Keratinocyte (primary cell): ENCODE data around the gene CPNE9. TPM values are rescaled to one million over a fixed set of nuclear protein-coding genes. Genes with fewer than 3 reads are reported as not detected.

Experiments used
- DNase-seq: peaks from one replicate; pipeline ENCODE4 v3.0.0-alpha.2; 2011; ENCODE audit warnings: low read depth, missing footprints, low spot score
- FAIRE-seq: peaks from 2 replicates; lab custom pipeline; 2011; peaks lifted over from hg19 to GRCh38; lab: Jason Lieb, UNC
- H2AFZ ChIP-seq: 2 replicates; pipeline ENCODE4 v1.6.0; 2012; ENCODE audit warnings: low read length, control low read depth, inconsistent platforms; ENCODE audit not compliant: control insufficient read depth
- H3K27ac ChIP-seq: 2 replicates; pipeline ENCODE4 v1.5.1; 2011; ENCODE audit warnings: low read length; ENCODE audit not compliant: control insufficient read depth, insufficient read depth
- H3K27me3 ChIP-seq: 3 replicates; pipeline ENCODE4 v1.6.0; 2011; ENCODE audit warnings: low read length; ENCODE audit not compliant: control insufficient read depth, insufficient read depth; ENCODE audit errors: extremely low read depth
- H3K36me3 ChIP-seq, 2 experiments: 2 replicates in 1 of 2; 3 replicates in 1 of 2; pipeline ENCODE4 v1.5.1; 2011; ENCODE audit warnings: low read length in 2 of 2, mild to moderate bottlenecking in 1 of 2; ENCODE audit not compliant: control insufficient read depth in 2 of 2, insufficient read depth in 2 of 2; ENCODE audit errors: extremely low read depth in 1 of 2
- H3K4me1 ChIP-seq: 3 replicates; pipeline ENCODE4 v1.5.1; 2011; ENCODE audit warnings: low read length; ENCODE audit not compliant: control insufficient read depth, insufficient read depth; ENCODE audit errors: extremely low read depth
- H3K4me2 ChIP-seq: 3 replicates; pipeline ENCODE4 v1.6.0; 2011; ENCODE audit warnings: low read depth, low read length; ENCODE audit not compliant: control insufficient read depth, insufficient read depth; ENCODE audit errors: extremely low read depth
- H3K4me3 ChIP-seq, 3 experiments: fragments of 200-600 bp in 1 of 3; sonication (generic) in 1 of 3; 2 replicates in 2 of 3; 3 replicates in 1 of 3; pipeline ENCODE4 v1.5.1; 2011 to 2016; ENCODE audit warnings: low read length in 3 of 3, mild to moderate bottlenecking in 3 of 3, control low read depth in 2 of 3, inconsistent platforms in 1 of 3, low read depth in 1 of 3, mixed read lengths in 1 of 3, mixed run types in 1 of 3, moderate library complexity in 1 of 3; ENCODE audit not compliant: control insufficient read depth in 2 of 3, insufficient read depth in 2 of 3; ENCODE audit errors: extremely low read depth in 1 of 3
- H3K79me2 ChIP-seq: 2 replicates; pipeline ENCODE4 v1.6.0; 2012; ENCODE audit warnings: low read length; ENCODE audit not compliant: control insufficient read depth, insufficient read depth
- H3K9ac ChIP-seq: 3 replicates; pipeline ENCODE4 v1.6.0; 2011; ENCODE audit warnings: low read length; ENCODE audit not compliant: control insufficient read depth, insufficient read depth; ENCODE audit errors: extremely low read depth
- H3K9me1 ChIP-seq: 3 replicates; pipeline ENCODE4 v1.6.0; 2011; ENCODE audit warnings: low read length; ENCODE audit not compliant: control insufficient read depth, insufficient read depth; ENCODE audit errors: extremely low read depth
- H3K9me3 ChIP-seq: 2 replicates; pipeline ENCODE4 v1.5.1; 2012; ENCODE audit warnings: low read depth, low read length; ENCODE audit not compliant: control insufficient read depth
- H4K20me1 ChIP-seq: 3 replicates; pipeline ENCODE4 v1.6.0; 2011; ENCODE audit warnings: low read length; ENCODE audit not compliant: control insufficient read depth, insufficient read depth; ENCODE audit errors: extremely low read depth
- CTCF ChIP-seq, 3 experiments: IDR thresholded peaks in 1 of 3; conservative IDR thresholded peaks in 1 of 3; optimal IDR thresholded peaks in 1 of 3; 2 replicates in 2 of 3; 3 replicates in 1 of 3; pipeline versions ENCODE3 to v1.5.1; 2011; ENCODE audit warnings: low read length in 3 of 3, mild to moderate bottlenecking in 3 of 3, moderate library complexity in 2 of 3, control low read depth in 1 of 3, inconsistent platforms in 1 of 3; ENCODE audit not compliant: insufficient read depth in 2 of 3; ENCODE audit errors: extremely low read depth in 1 of 3
- EZH2 ChIP-seq: IDR thresholded peaks from one replicate; pipeline ENCODE4 v1.6.1; 2012; ENCODE audit warnings: inconsistent platforms, mild to moderate bottlenecking, low read length, moderate library complexity
- dilution Hi-C: fragments of 300-500 bp; cut with MboI; formaldehyde crosslinking; loops from one replicate; pipeline ENCODE4 v1.7.0; 2020; ENCODE audit warnings: low sequenced_read_pairs; ENCODE audit not compliant: extremely low pct_ligation_motif_present
- polyA plus RNA-seq, 5 experiments: library from polyadenylated mRNA; depleted of rRNA in 3 of 5; stranded (reverse) in 3 of 5; stranded (forward) in 1 of 5; unstranded in 1 of 5; fragments of >200 nt; gene quantifications; 1 replicate in 1 of 5; 2 replicates in 3 of 5; 3 replicates in 1 of 5; pipeline versions ENCODE4 v1.2.1 to v1.2.3, GENCODE V29; 2011 to 2012; ENCODE audit warnings: missing spikeins in 2 of 5, low read depth in 1 of 5, low replicate concordance in 1 of 5

CPNE9 gene
- polyA plus RNA-seq, 1 donor (not counting 4 experiments of a cell fraction or from before 2014, with no cell fraction given), result not detected

GRCh38 chr3:9681011-9681722 is 22.5 kb upstream of the CPNE9 start:
- dilution Hi-C loops, result no loop called here
- no peak overlapping the region for H3K4me2 ChIP-seq
- DNase-seq (no peak), FAIRE-seq (no peak)
- H3K27me3 ChIP-seq, result no peaks in the 10 kb centered on the region
- H3K9me1 ChIP-seq, result no peaks in the 10 kb centered on the region
- no peaks in the 10 kb centered on the region for H3K79me2 ChIP-seq
- no peak overlapping the region for H2AFZ ChIP-seq
- no peak overlapping the region for H3K4me3 ChIP-seq
- TF ChIP-seq CTCF (optimal IDR thresholded peaks at IDR 0.05 in 1 of 3, IDR thresholded peaks at IDR 0.05 in 1 of 3, conservative IDR thresholded peaks at IDR 0.05 in 1 of 3; ENCODE audit: extremely low read depth in 1 of 3, insufficient read depth in 2 of 3, low read length in 3 of 3), result no peak
- H3K4me1 ChIP-seq, result no peaks in the 10 kb centered on the region
- no peak overlapping the region for H3K9ac ChIP-seq
- H3K27ac ChIP-seq, result no peak overlapping the region
- no peaks in the 10 kb centered on the region for H3K9me3 ChIP-seq
- H4K20me1 ChIP-seq, result no peaks in the 10 kb centered on the region
- peaks cover 43 to 57% of the 10 kb centered on the region in 2 experiments for H3K36me3 ChIP-seq

GRCh38 chr3:9681723-9682081 is 21.9 kb upstream of the CPNE9 start:
- Histone ChIP-seq H3K4me2 (no peak overlapping the region), H3K4me1 (no peaks in the 10 kb centered on the region), H3K4me3 (no peak overlapping the region), H3K79me2 (no peaks in the 10 kb centered on the region), H3K27me3 (no peaks in the 10 kb centered on the region), H3K9ac (no peak overlapping the region), H3K36me3 (peaks cover 43 to 57% of the 10 kb centered on the region in 2 experiments), H3K9me1 (no peaks in the 10 kb centered on the region), H3K9me3 (no peaks in the 10 kb centered on the region), H4K20me1 (no peaks in the 10 kb centered on the region), H2AFZ (no peak overlapping the region), H3K27ac (no peak overlapping the region)
- FAIRE-seq (no peak), DNase-seq (no peak)
- dilution Hi-C loops, result no loop called here
- TF ChIP-seq CTCF (optimal IDR thresholded peaks at IDR 0.05 in 1 of 3, IDR thresholded peaks at IDR 0.05 in 1 of 3, conservative IDR thresholded peaks at IDR 0.05 in 1 of 3; ENCODE audit: extremely low read depth in 1 of 3, insufficient read depth in 2 of 3, low read length in 3 of 3) (no peak), EZH2 (no peak)
